Left ventricle myocardium inferior (tissue), 1 donor: ENCODE results near the gene ACTL10. TPM values are rescaled to one million over a fixed set of nuclear protein-coding genes. Genes with fewer than 3 reads are reported as not detected.
A peak's percentile ranks its signal among the peaks of the same experiment; 100 is the strongest.

ENCODE experiments used
- DNase-seq: peaks from one replicate; pipeline ENCODE4 v3.0.0-alpha.2; 2020
- H3K27ac ChIP-seq: fragments of 200-600 bp; replicated peaks from 2 replicates; pipeline ENCODE4 v1.8.0; 2021
- H3K27me3 ChIP-seq: fragments of 200-600 bp; 2 replicates; pipeline ENCODE4 v1.8.0; 2021; ENCODE audit warnings: low read depth
- H3K36me3 ChIP-seq: fragments of 200-600 bp; 2 replicates; pipeline ENCODE4 v1.8.0; 2021
- H3K4me1 ChIP-seq: fragments of 200-600 bp; 2 replicates; pipeline ENCODE4 v1.8.0; 2021
- H3K4me3 ChIP-seq: fragments of 200-600 bp; 2 replicates; pipeline ENCODE4 v1.8.0; 2021; ENCODE audit warnings: mild to moderate bottlenecking, moderate library complexity
- H3K9me3 ChIP-seq: fragments of 200-600 bp; replicated peaks from 2 replicates; pipeline ENCODE4 v1.8.0; 2021
- intact Hi-C: fragments of 100-400 bp; cut with micrococcal nuclease; formaldehyde crosslinking; loops from one replicate; pipeline ENCODE4 v1.11.0; 2022
- total RNA-seq: library from RNA; stranded (reverse); fragmentation: NEBNext Ultra II Directional; extraction: Animal tissue kit (Norgen Biotek cat#: 25700); gene quantifications from one replicate; pipeline ENCODE4 v1.2.1, GENCODE V29; 2021
- TF ChIP-seq, protein P1 (sequence below): fragments of 200-600 bp; IDR thresholded peaks from 2 replicates; pipeline ENCODE4 v1.8.0; 2021; ENCODE audit warnings: antibody characterized with exemption, mild to moderate bottlenecking, borderline replicate concordance
- donor health status: DM: no; HTN: yes; CAD: no; lungs with severe emphysema.

ACTL10 gene
- total RNA-seq, 1 donor from 2014 or later: 0.22 TPM

GRCh38 chr20:33677991-33678702 lies 11.4 kb downstream of the ACTL10 start:
- intact Hi-C loops: no loop called here
- H3K27me3 ChIP-seq: no peaks in the 10 kb centered on the region
- peak overlapping the region; percentile 93 for H3K27ac ChIP-seq
- TF ChIP-seq, protein P1, sequence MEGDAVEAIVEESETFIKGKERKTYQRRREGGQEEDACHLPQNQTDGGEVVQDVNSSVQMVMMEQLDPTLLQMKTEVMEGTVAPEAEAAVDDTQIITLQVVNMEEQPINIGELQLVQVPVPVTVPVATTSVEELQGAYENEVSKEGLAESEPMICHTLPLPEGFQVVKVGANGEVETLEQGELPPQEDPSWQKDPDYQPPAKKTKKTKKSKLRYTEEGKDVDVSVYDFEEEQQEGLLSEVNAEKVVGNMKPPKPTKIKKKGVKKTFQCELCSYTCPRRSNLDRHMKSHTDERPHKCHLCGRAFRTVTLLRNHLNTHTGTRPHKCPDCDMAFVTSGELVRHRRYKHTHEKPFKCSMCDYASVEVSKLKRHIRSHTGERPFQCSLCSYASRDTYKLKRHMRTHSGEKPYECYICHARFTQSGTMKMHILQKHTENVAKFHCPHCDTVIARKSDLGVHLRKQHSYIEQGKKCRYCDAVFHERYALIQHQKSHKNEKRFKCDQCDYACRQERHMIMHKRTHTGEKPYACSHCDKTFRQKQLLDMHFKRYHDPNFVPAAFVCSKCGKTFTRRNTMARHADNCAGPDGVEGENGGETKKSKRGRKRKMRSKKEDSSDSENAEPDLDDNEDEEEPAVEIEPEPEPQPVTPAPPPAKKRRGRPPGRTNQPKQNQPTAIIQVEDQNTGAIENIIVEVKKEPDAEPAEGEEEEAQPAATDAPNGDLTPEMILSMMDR: no peak
- DNase-seq: peak; percentile 74
- H3K4me1 ChIP-seq: peaks cover 26% of the 10 kb centered on the region
- no peaks in the 10 kb centered on the region for H3K9me3 ChIP-seq
- H3K4me3 ChIP-seq: no peak overlapping the region
- no peaks in the 10 kb centered on the region for H3K36me3 ChIP-seq

- Histone ChIP-seq H3K4me1 (peaks cover 17% of the 10 kb centered on the region), H3K27me3 (no peaks in the 10 kb centered on the region), H3K27ac (no peak overlapping the region), H3K4me3 (no peak overlapping the region), H3K36me3 (no peaks in the 10 kb centered on the region), H3K9me3 (no peaks in the 10 kb centered on the region)
- TF ChIP-seq, protein P1: no peak
- no peak for DNase-seq
- intact Hi-C loops: no loop called here
Observed at GRCh38 chr20:33679758-33680485, 13.2 kb downstream of the ACTL10 start.

DNA sequence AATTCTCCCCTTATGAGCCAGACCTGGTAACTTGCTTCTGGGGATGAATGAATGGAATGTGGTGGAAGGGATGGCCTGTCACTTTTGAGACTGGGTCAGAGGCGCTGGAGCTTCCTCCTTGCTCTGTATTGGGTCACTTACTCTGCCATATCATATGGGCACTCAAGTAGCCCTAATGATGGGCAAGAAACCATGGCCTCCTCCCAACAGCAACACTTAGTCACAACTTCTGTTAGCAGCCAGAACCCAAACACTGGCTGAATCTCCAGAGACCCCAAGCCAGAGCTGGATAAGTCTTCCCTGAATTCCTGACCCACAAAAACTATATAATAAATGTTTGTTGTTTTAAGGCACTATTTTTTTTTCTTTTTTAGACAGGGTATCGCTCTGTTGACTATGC lies 13.9 kb downstream of the ACTL10 start:
- intact Hi-C loops: no loop called here
- Histone ChIP-seq H3K9me3 (no peaks in the 10 kb centered on the region), H3K27ac (no peak overlapping the region), H3K4me1 (peaks cover 17% of the 10 kb centered on the region), H3K4me3 (no peak overlapping the region), H3K36me3 (no peaks in the 10 kb centered on the region), H3K27me3 (no peaks in the 10 kb centered on the region)
- TF ChIP-seq, protein P1: no peak
- no peak for DNase-seq

DNA sequence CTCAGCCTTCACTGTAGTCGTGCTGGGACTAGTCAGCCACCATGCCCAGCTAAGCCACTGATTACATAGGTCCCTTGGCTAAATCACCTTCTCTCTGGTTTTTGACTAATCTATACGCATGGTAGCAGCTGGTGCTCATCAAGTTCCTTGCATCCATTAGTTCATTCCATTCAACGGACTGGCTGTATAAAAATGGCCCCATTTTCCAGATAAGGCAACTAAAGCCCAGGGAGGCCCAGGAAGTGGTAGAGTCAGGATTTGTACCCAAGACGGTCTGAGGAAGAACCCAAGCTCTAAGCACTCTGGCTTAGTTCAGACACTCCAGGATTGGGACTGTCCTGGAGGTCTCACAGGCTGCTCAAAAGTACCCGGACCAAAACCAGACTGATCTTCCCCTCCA lies 14.5 kb downstream of the ACTL10 start:
- DNase-seq: no peak
- H3K4me3 ChIP-seq: no peak overlapping the region
- H3K36me3 ChIP-seq: no peaks in the 10 kb centered on the region
- TF ChIP-seq, protein P1: no peak
- H3K27me3 ChIP-seq: no peaks in the 10 kb centered on the region
- H3K4me1 ChIP-seq: peaks cover 14% of the 10 kb centered on the region
- H3K9me3 ChIP-seq: no peaks in the 10 kb centered on the region
- no peak overlapping the region for H3K27ac ChIP-seq
- intact Hi-C loops: no loop called here

DNA sequence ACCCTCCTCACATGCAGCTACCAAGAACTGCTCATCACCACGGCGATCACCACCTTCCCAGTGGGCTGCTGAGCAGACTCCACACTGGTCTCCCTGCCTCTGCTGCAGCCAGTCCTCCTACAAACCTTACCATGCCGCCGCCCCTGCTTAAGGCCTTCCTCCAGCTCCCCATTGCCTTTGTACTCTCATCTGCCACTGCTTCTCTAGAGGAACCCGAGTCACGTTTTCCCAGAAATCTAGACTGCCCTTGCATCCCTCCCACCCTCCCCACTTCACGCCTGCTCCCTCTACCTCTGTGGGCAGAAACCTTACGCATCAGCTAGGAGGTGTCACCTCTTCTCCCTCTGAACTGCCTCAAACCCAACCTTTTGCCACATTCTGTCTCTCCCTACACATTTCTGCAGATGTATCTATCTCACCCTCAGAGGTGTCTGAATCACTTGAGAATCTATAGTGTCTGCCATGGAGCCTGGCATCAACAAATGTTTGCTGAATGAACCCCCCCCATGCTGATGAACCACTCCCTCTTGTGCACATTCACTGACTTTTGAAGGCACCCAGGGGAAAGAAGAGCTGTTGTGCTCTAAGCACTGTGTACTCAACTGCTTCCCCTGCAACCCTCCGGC lies 15.1 kb downstream of the ACTL10 start:
- no peak for DNase-seq
- TF ChIP-seq, protein P1: no peak
- Histone ChIP-seq H3K27me3 (no peaks in the 10 kb centered on the region), H3K27ac (no peak overlapping the region), H3K4me1 (peaks cover 18% of the 10 kb centered on the region), H3K36me3 (no peaks in the 10 kb centered on the region), H3K4me3 (no peak overlapping the region), H3K9me3 (no peaks in the 10 kb centered on the region)
- intact Hi-C loops: no loop called here
